GM12873 (cell line): ENCODE measurements around the gene STK32C.

ENCODE experiments used
- TF ChIP-seq, protein P1 (sequence below): IDR thresholded peaks from 2 replicates; pipeline ENCODE4 v1.5.1; 2012; ENCODE audit warnings: low read depth, mild to moderate bottlenecking, moderate library complexity, low read length, control low read depth; ENCODE audit not compliant: insufficient read depth; ENCODE audit errors: missing control alignments

STK32C gene

DNA sequence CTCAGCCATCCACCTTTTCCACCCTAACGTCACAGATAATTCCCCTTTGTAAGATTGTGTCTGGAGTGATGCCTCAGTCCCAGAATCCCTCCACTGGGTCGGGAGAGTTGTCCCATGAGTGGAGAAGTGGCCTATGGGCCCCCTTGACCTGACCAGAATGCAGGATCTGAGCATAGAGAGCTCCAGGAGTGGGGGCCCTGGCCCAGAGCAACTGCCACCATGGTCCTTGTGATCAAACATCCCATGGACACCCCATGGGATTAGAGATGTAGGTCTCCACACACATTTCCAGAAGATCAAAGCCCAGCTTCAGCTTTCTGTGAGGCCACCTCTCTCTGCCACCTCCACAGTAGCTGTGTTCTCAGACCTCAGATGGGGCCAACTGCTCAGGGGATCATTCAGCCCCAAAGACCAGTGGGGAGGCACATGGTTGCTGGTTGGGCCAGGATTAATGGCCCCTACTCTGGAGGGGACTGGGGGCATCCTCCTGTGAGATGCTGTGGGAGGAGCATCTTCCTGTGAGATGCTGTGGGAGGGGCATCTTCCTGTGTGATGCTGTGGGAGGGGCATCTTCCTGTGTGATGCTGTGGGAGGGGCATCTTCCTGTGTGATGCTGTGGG is 149.5 kb downstream of the STK32C start:
- TF ChIP-seq, protein P1, sequence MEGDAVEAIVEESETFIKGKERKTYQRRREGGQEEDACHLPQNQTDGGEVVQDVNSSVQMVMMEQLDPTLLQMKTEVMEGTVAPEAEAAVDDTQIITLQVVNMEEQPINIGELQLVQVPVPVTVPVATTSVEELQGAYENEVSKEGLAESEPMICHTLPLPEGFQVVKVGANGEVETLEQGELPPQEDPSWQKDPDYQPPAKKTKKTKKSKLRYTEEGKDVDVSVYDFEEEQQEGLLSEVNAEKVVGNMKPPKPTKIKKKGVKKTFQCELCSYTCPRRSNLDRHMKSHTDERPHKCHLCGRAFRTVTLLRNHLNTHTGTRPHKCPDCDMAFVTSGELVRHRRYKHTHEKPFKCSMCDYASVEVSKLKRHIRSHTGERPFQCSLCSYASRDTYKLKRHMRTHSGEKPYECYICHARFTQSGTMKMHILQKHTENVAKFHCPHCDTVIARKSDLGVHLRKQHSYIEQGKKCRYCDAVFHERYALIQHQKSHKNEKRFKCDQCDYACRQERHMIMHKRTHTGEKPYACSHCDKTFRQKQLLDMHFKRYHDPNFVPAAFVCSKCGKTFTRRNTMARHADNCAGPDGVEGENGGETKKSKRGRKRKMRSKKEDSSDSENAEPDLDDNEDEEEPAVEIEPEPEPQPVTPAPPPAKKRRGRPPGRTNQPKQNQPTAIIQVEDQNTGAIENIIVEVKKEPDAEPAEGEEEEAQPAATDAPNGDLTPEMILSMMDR = no peak
